ENCODE measurements around the gene HYOU1.

The HYOU1 gene

DNA sequence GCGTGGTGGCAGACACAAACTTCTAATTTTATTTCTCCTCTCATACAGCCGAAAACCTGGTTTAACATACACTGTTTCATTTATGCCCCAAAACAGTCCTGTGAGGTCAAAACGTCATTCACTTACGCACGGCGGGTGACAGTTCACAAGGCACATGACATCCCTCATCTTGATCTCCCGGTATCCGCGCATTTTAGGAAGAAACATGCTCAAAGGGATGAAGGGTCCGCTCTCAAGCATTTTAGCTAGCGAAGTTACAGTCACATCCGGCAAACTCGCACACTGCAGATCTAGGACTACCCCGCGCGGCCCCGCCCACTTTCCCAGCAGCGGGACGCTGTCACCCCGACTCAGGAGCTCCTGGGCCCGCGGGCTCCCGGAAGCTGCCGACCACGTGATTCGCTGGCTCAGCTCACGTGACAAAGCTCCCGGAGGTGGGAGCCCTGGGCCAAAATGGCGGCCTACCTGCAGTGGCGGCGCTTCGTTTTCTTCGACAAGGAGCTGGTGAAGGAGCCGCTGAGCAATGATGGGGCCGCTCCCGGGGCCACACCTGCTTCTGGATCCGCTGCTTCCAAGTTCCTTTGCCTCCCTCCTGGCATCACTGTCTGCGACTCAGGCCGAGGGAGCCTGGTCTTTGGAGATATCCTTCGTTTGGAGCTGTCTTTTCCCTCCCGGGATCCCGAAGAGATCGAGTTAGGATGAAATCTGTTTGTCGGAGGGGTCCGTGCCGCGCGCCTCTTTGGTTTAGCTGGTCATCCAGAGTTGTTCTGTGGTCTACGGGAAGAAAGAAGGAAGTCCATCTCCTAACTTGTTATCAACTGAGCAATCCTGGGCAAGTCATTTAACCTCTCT lies 10.6 kb upstream of the HYOU1 start, which contains the start of gene VPS11:
Gene VPS11, plus strand, starts transcription at position 448 of the 852 bp plus-strand sequence. Its CDS starts 6 bp downstream, at position 454.
- H3K36me3 ChIP-seq (ENCODE audit: insufficient read depth, low read length), result peaks cover 31% of the 10 kb centered on the region
- ATAC-seq (ENCODE audit: insufficient read depth, low read depth), result peak; percentile 98
- H3K4me1 ChIP-seq (ENCODE audit: insufficient read depth, low read length), result peaks cover 35% of the 10 kb centered on the region
- H3K79me2 ChIP-seq (ENCODE audit: insufficient read depth, low read length), result peaks cover 63% of the 10 kb centered on the region
- H4K20me1 ChIP-seq (ENCODE audit: insufficient read depth, low read length), result no peaks in the 10 kb centered on the region
- peak within 1 kb of the TSS; percentile 92 for H3K27ac ChIP-seq (ENCODE audit: low read length)
- H3K27me3 ChIP-seq (ENCODE audit: insufficient read depth, low read length, poor library complexity), result no peaks in the 10 kb centered on the region
- peak; percentile 97 for DNase-seq
- H3K4me3 ChIP-seq (ENCODE audit: low read depth in 1 of 2, low read length in 2 of 2), result peak within 1 kb of the TSS; percentile 84 to 92
- H2AFZ ChIP-seq (ENCODE audit: low read depth, low read length), result peak within 1 kb of the TSS; percentile 98
- H3K9ac ChIP-seq (ENCODE audit: low read depth, low read length), result peak within 1 kb of the TSS; percentile 83
- peak within 1 kb of the TSS; percentile 82 for H3K4me2 ChIP-seq (ENCODE audit: insufficient read depth, low read length)
- no peak for TF ChIP-seq CTCF (IDR thresholded peaks at IDR 0.05; ENCODE audit: borderline replicate concordance, extremely low read depth, low read length, poor library complexity, severe bottlenecking)
- no peak for TF ChIP-seq EZH2 (IDR thresholded peaks at IDR 0.05; ENCODE audit: borderline replicate concordance, low read depth, low read length, severe bottlenecking)
- H3K9me3 ChIP-seq (ENCODE audit: insufficient read depth, low read length, severe bottlenecking), result no peaks in the 10 kb centered on the region

- TF ChIP-seq CTCF (IDR thresholded peaks at IDR 0.05; ENCODE audit: borderline replicate concordance, extremely low read depth, low read length, poor library complexity, severe bottlenecking), result peak; percentile 69
- no peak for TF ChIP-seq EZH2 (IDR thresholded peaks at IDR 0.05; ENCODE audit: borderline replicate concordance, low read depth, low read length, severe bottlenecking)
- ATAC-seq (ENCODE audit: insufficient read depth, low read depth), result peak; percentile 27; the same call in 1 of the 3 replicates
- H3K9me3 ChIP-seq (ENCODE audit: insufficient read depth, low read length, severe bottlenecking), result no peaks in the 10 kb centered on the region
- H3K9ac ChIP-seq (ENCODE audit: low read depth, low read length), result no peak overlapping the region
- no peaks in the 10 kb centered on the region for H3K27me3 ChIP-seq (ENCODE audit: insufficient read depth, low read length, poor library complexity)
- 0 out of 2 replicates have a peak overlapping the region, but pooled peaks have one; percentile 82 for H3K4me2 ChIP-seq (ENCODE audit: insufficient read depth, low read length)
- H3K79me2 ChIP-seq (ENCODE audit: insufficient read depth, low read length), result peaks cover 59% of the 10 kb centered on the region
- no peak overlapping the region; the same call in 1 of the 2 replicates for H3K27ac ChIP-seq (ENCODE audit: low read length)
- no peaks in the 10 kb centered on the region for H4K20me1 ChIP-seq (ENCODE audit: insufficient read depth, low read length)
- peaks cover 35% of the 10 kb centered on the region for H3K4me1 ChIP-seq (ENCODE audit: insufficient read depth, low read length)
- peaks cover 12% of the 10 kb centered on the region for H3K36me3 ChIP-seq (ENCODE audit: insufficient read depth, low read length)
- no peak overlapping the region for H2AFZ ChIP-seq (ENCODE audit: low read depth, low read length)
- peak; percentile 53 for DNase-seq
- H3K4me3 ChIP-seq (ENCODE audit: low read depth in 1 of 2, low read length in 2 of 2), result 0 out of 4 replicates have a peak overlapping the region, but pooled peaks of 1 of the 2 experiments have one; percentile 6
These were observed 8.4 kb upstream of the HYOU1 start for GRCh38 chr11:119065369-119065768.

- no peak overlapping the region for H3K4me3 ChIP-seq (ENCODE audit: low read depth in 1 of 2, low read length in 2 of 2)
- H4K20me1 ChIP-seq (ENCODE audit: insufficient read depth, low read length), result no peaks in the 10 kb centered on the region
- no peak overlapping the region for H2AFZ ChIP-seq (ENCODE audit: low read depth, low read length)
- ATAC-seq (ENCODE audit: insufficient read depth, low read depth), result no peak
- H3K27ac ChIP-seq (ENCODE audit: low read length), result no peak overlapping the region
- H3K9ac ChIP-seq (ENCODE audit: low read depth, low read length), result no peak overlapping the region
- H3K79me2 ChIP-seq (ENCODE audit: insufficient read depth, low read length), result peaks cover 43% of the 10 kb centered on the region
- H3K36me3 ChIP-seq (ENCODE audit: insufficient read depth, low read length), result no peaks in the 10 kb centered on the region
- H3K4me1 ChIP-seq (ENCODE audit: insufficient read depth, low read length), result peaks cover 26% of the 10 kb centered on the region
- H3K4me2 ChIP-seq (ENCODE audit: insufficient read depth, low read length), result no peak overlapping the region
- no peaks in the 10 kb centered on the region for H3K9me3 ChIP-seq (ENCODE audit: insufficient read depth, low read length, severe bottlenecking)
- no peak for TF ChIP-seq CTCF (IDR thresholded peaks at IDR 0.05; ENCODE audit: borderline replicate concordance, extremely low read depth, low read length, poor library complexity, severe bottlenecking)
- no peak for TF ChIP-seq EZH2 (IDR thresholded peaks at IDR 0.05; ENCODE audit: borderline replicate concordance, low read depth, low read length, severe bottlenecking)
- no peak for DNase-seq
- H3K27me3 ChIP-seq (ENCODE audit: insufficient read depth, low read length, poor library complexity), result no peaks in the 10 kb centered on the region
These were observed 5.8 kb upstream of the HYOU1 start for GRCh38 chr11:119062779-119063178.

All from DND-41 (cell line).